IMR-90 (cell line): ENCODE measurements around the gene JKAMP. TPM values are rescaled to one million over a fixed set of nuclear protein-coding genes. Genes with fewer than 3 reads are reported as not detected.

Experiments used
- ATAC-seq: fragments of 200-7000 bp; cut with Tn5 transposase; 2 replicates; pipeline ENCODE4 v1.9.1; 2020; ENCODE audit warnings: low read depth, mild to moderate bottlenecking, moderate library complexity
- BruUV-seq: library from RNA; stranded (reverse); fragments of 400-500 nt; replicated peaks from 2 replicates; lab custom pipeline; 2021; lab: Mats Ljungman, UMichigan
- CTCF ChIA-PET: fragments of 300-600 bp; formaldehyde crosslinking; extraction: SDS; loops from one replicate; lab custom pipeline; 2021; ENCODE audit warnings: antibody characterized with exemption; lab: Yijun Ruan, JAX
- POLR2A ChIA-PET: fragments of 300-600 bp; sonication (Branson Sonifier 250); formaldehyde crosslinking; loops from one replicate; lab custom pipeline; 2022; ENCODE audit warnings: antibody characterized with exemption; ENCODE audit not compliant: unreplicated experiment; lab: Charles Lee
- DNase-seq: peaks from one replicate; pipeline ENCODE4 v3.0.0; 2013
- H2AFZ ChIP-seq: replicated peaks from 2 replicates; pipeline ENCODE3; 2013; ENCODE audit warnings: low read length, mild to moderate bottlenecking; ENCODE audit not compliant: poor library complexity
- H2AK5ac ChIP-seq: 2 replicates; pipeline ENCODE4 v1.6.1; 2013; ENCODE audit warnings: low read depth, low read length, inconsistent platforms
- H2AK9ac ChIP-seq: replicated peaks from 2 replicates; pipeline ENCODE3; 2013; ENCODE audit warnings: mild to moderate bottlenecking, low read depth, low read length, moderate library complexity; ENCODE audit not compliant: poor library complexity
- H2BK120ac ChIP-seq: 2 replicates; pipeline ENCODE4 v1.6.1; 2013; ENCODE audit warnings: low read depth, low read length, inconsistent platforms
- H2BK15ac ChIP-seq: 3 replicates; pipeline ENCODE4 v1.6.1; 2013; ENCODE audit warnings: low read depth, low read length, inconsistent platforms
- H2BK20ac ChIP-seq: 2 replicates; pipeline ENCODE4 v1.6.1; 2013; ENCODE audit warnings: low read depth, mild to moderate bottlenecking, inconsistent platforms, low read length, moderate library complexity
- H2BK5ac ChIP-seq: 2 replicates; pipeline ENCODE4 v1.6.1; 2013; ENCODE audit warnings: mild to moderate bottlenecking, low read depth, low read length, inconsistent platforms; ENCODE audit not compliant: poor library complexity, severe bottlenecking
- H3K14ac ChIP-seq: replicated peaks from 2 replicates; pipeline ENCODE4 v1.6.1; 2013; ENCODE audit warnings: low read depth, low read length, inconsistent platforms
- H3K18ac ChIP-seq: 2 replicates; pipeline ENCODE4 v1.6.1; 2013; ENCODE audit warnings: low read depth, low read length, control low read depth
- H3K23ac ChIP-seq: 2 replicates; pipeline ENCODE4 v1.6.1; 2013; ENCODE audit warnings: low read depth, low read length, inconsistent platforms
- H3K27ac ChIP-seq: 2 replicates; pipeline ENCODE4 v1.5.1; 2013; ENCODE audit warnings: mild to moderate bottlenecking, control low read depth, low read length; ENCODE audit not compliant: insufficient read depth
- H3K27me3 ChIP-seq: 2 replicates; pipeline ENCODE4 v1.6.1; 2013; ENCODE audit warnings: low read length; ENCODE audit not compliant: control insufficient read depth, insufficient read depth
- H3K36me3 ChIP-seq: 2 replicates; pipeline ENCODE4 v1.6.1; 2013; ENCODE audit warnings: low read length, mixed read lengths; ENCODE audit not compliant: control insufficient read depth, insufficient read depth
- H3K4ac ChIP-seq: 2 replicates; pipeline ENCODE4 v1.6.1; 2013; ENCODE audit warnings: low read depth, low read length, inconsistent platforms
- H3K4me1 ChIP-seq: 2 replicates; pipeline ENCODE4 v1.6.1; 2013; ENCODE audit warnings: low read length, mixed read lengths; ENCODE audit not compliant: control insufficient read depth, insufficient read depth
- H3K4me2 ChIP-seq: 2 replicates; pipeline ENCODE4 v1.6.1; 2013; ENCODE audit warnings: low read depth, mild to moderate bottlenecking, control low read depth, low read length, moderate library complexity
- H3K4me3 ChIP-seq: 2 replicates; pipeline ENCODE4 v1.5.1; 2013; ENCODE audit warnings: low read depth, mild to moderate bottlenecking, control low read depth, low read length, moderate library complexity; ENCODE audit not compliant: insufficient read depth
- H3K56ac ChIP-seq: 2 replicates; pipeline ENCODE4 v1.6.1; 2013; ENCODE audit warnings: low read length, inconsistent platforms; ENCODE audit not compliant: insufficient read depth; ENCODE audit errors: extremely low read depth
- H3K79me1 ChIP-seq, 2 experiments: 2 replicates each; pipeline ENCODE4 v1.6.1; 2013; ENCODE audit warnings: low read length in 2 of 2, inconsistent platforms in 1 of 2, low read depth in 1 of 2
- H3K9ac ChIP-seq: 2 replicates; pipeline ENCODE4 v1.6.1; 2013; ENCODE audit warnings: low read depth, low read length, control low read depth
- H3K9me1 ChIP-seq: 2 replicates; pipeline ENCODE4 v1.6.1; 2013; ENCODE audit warnings: low read length, inconsistent platforms; ENCODE audit not compliant: insufficient read depth
- H3K9me3 ChIP-seq: 2 replicates; pipeline ENCODE4 v1.6.1; 2013; ENCODE audit warnings: low read length; ENCODE audit not compliant: control insufficient read depth, insufficient read depth
- H4K20me1 ChIP-seq: 2 replicates; pipeline ENCODE4 v1.6.1; 2013; ENCODE audit warnings: low read length, inconsistent platforms; ENCODE audit not compliant: insufficient read depth
- H4K5ac ChIP-seq: 2 replicates; pipeline ENCODE4 v1.6.1; 2013; ENCODE audit warnings: mild to moderate bottlenecking, low read depth, low read length, control low read depth
- H4K8ac ChIP-seq, 2 experiments: 2 replicates each; pipeline ENCODE4 v1.6.1; 2013; ENCODE audit warnings: low read depth in 2 of 2, low read length in 2 of 2, control low read depth in 1 of 2, inconsistent platforms in 1 of 2
- H4K91ac ChIP-seq: 2 replicates; pipeline ENCODE4 v1.6.1; 2013; ENCODE audit warnings: low read depth, low read length, inconsistent platforms; ENCODE audit not compliant: insufficient read depth
- CEBPB ChIP-seq: IDR thresholded peaks from 2 replicates; pipeline ENCODE4 v1.6.1; 2012; ENCODE audit warnings: low read depth, low read length, improper control_type of control experiment
- ELK1 ChIP-seq: fragments of 150-350 bp; IDR thresholded peaks from 2 replicates; pipeline ENCODE4 v1.6.1; 2016; ENCODE audit warnings: low read depth, mild to moderate bottlenecking, low read length, moderate library complexity, borderline replicate concordance
- WGBS, 2 experiments: methylation state at CpG; one replicate each; pipeline versions ENCODE4 v1.1.5 to v1.1.7; 2013; ENCODE audit warnings: missing lambda C conversion rate in 2 of 2; ENCODE audit not compliant: insufficient read length in 1 of 2; ENCODE audit errors: extremely low coverage in 2 of 2; 5-methylcytosine and 5-hydroxymethylcytosine counted together
- dilution Hi-C: fragments of 300-500 bp; cut with HindIII; formaldehyde crosslinking; loops from one replicate; pipeline ENCODE4 v1.14.3; 2018; ENCODE audit warnings: low sequenced_read_pairs; ENCODE audit not compliant: unreplicated experiment
- in situ Hi-C: fragments of 300-500 bp; cut with MboI; formaldehyde crosslinking; loops from 3 replicates; pipeline ENCODE4 v1.14.3; 2019; ENCODE audit warnings: low sequenced_read_pairs, inconsistent platforms, mixed read lengths
- intact Hi-C: fragments of 100-400 bp; cut with micrococcal nuclease; formaldehyde crosslinking; loops from 2 replicates; pipeline ENCODE4 v1.10.0; 2022
- polyA plus RNA-seq, 3 experiments: library from polyadenylated mRNA; depleted of rRNA; stranded (reverse); fragments of >200 nt; gene quantifications; 2 replicates each; pipeline ENCODE4 v1.2.3, GENCODE V29; 2012; ENCODE audit warnings: low replicate concordance in 1 of 3
- total RNA-seq: library from RNA; depleted of rRNA; stranded (reverse); fragments of >200 nt; gene quantifications from 2 replicates; pipeline ENCODE4 v1.2.3, GENCODE V29; 2012

The JKAMP gene
- total and polyA plus RNA-seq, 2 of the 4 experiments (the other 2 are of a cell fraction): 62.2 to 101 TPM

GRCh38 chr14:59481871-59482540 is 2.3 kb upstream of the JKAMP start:
- Histone ChIP-seq H2AFZ (no peak overlapping the region), H3K79me1 (peaks cover 8 to 58% of the 10 kb centered on the region in 2 experiments), H4K20me1 (peaks cover 18% of the 10 kb centered on the region; the same call in 1 of the 2 replicates), H2BK5ac (peak overlapping the region; percentile 97), H2BK120ac (peak overlapping the region; percentile 90), H3K23ac (peak overlapping the region; percentile 94), H4K5ac (peak overlapping the region; percentile 67), H3K4ac (peak overlapping the region; percentile 97), H4K8ac (peak overlapping the region; percentile 22 to 88), H3K36me3 (peaks cover 11% of the 10 kb centered on the region), H3K9me1 (peaks cover 10% of the 10 kb centered on the region), H3K18ac (peak overlapping the region; percentile 93), H3K14ac (peak overlapping the region; percentile 83), H3K9ac (peak overlapping the region; percentile 99), H3K9me3 (no peaks in the 10 kb centered on the region), H3K4me2 (peak overlapping the region; percentile 87), H2BK20ac (peak overlapping the region; percentile 91), H2BK15ac (peak overlapping the region; percentile 33; the same call in 2 of the 3 replicates), H2AK9ac (peak overlapping the region; percentile 7), H2AK5ac (peak overlapping the region; percentile 50; the same call in 1 of the 2 replicates), H3K4me3 (peak overlapping the region; percentile 94), H4K91ac (peak overlapping the region; percentile 90), H3K4me1 (peaks cover 9% of the 10 kb centered on the region), H3K27me3 (no peaks in the 10 kb centered on the region), H3K27ac (peak overlapping the region; percentile 93), H3K56ac (peak overlapping the region; percentile 99)
- BruUV-seq: no TSS peak
- peak; percentile 60 for DNase-seq
- intact Hi-C loops: no loop called here
- CTCF ChIA-PET: interaction anchor here (0.6 to 2.6 kb wide), 2 partner anchors 10 to 743 kb away, joined by 3 to 12 read pairs; no protein-coding TSS in a partner anchor
- ATAC-seq: peak; percentile 1; the same call in 1 of the 2 replicates
- in situ Hi-C loops: loop anchor here (25.0 kb wide), 1 partner anchor 605 kb away; the partner anchor contains the start of gene PCNX4
- no CpG with 5 or more reads among the region's 2 CpGs for WGBS, 2 experiments
- POLR2A ChIA-PET: no interaction called here
- dilution Hi-C loops: no loop called here
- TF ChIP-seq ELK1: no peak
- peak; percentile 26; the same call in 1 of the 2 replicates for TF ChIP-seq CEBPB
